ENCODE results near the gene CTBP1.

The CTBP1 gene

DNA sequence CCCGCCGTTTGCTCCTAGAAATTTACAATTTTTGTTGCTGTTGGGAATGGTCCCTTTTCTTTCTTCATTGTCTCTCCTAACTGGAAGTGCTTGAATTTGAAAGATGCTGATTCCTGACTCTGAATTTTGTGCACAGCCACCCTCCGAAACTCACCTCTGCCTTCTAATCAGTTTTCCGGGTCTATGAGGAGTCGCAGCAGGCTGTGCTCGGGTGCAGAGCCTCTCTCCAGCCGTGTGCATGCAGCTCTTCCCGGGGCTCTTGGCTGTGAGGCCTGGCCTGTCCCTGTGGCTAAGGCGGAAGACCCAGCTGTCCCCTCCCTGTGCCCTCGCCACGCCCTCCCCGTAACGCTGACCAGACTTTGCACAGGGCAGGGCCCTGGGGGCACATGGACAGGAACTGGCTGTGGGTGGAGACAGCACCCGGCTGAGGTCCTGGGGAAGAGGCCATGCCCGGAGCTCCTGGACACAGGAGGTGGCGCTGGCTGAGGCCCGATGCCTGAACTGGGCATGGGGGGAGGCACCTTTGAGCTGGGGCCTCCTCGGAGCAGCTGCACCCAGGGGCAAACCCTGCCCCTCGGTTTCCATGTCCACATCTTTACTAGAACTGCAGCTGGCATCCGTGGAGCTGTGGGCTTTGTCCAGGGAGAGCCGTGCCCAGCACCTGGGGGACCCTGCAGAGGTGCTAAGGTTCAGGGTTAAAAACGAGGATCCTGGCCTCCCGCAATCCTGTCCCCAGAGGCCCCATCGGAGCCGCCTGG is 43.9 kb downstream of the CTBP1 start:
- no peak for DNase-seq (ENCODE audit: low read depth, low spot score)
- POLR2A ChIA-PET, result interaction anchor here (1.2 kb wide), 1 partner anchor 10 kb away, joined by 3 read pairs; no protein-coding TSS in a partner anchor

DNA sequence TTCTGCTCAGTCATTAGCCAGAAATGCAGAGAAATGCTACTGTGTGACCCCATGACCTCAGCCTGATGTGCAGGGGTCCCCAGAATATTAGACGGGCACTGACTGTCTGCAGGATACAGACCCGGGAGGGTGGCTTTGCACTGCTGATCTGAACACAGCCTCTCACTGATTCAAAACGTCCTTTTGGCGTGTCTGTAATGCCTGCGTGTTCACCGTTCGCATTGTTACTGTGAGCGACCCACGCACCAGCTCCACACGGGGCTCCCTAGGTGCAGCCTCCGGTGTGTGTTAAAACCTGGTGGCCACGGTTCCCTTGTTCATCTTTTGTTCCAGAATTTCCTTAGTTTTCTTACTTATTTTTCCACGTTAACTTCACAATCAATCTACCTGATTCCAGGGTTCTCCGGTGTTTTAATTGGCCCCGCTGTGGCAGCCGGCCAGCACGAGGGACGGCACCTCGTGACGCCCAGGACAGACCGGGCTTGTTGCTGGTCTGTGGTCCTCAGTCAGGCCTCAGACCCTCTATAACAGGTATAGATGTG is 44.6 kb downstream of the CTBP1 start:
- DNase-seq (ENCODE audit: low read depth, low spot score), result no peak
- CTCF ChIA-PET, result interaction anchor here (1.0 to 2.5 kb wide), 2 partner anchors 37 to 74 kb away, joined by 3 to 10 read pairs; no protein-coding TSS in a partner anchor
- TF ChIP-seq, protein P1, sequence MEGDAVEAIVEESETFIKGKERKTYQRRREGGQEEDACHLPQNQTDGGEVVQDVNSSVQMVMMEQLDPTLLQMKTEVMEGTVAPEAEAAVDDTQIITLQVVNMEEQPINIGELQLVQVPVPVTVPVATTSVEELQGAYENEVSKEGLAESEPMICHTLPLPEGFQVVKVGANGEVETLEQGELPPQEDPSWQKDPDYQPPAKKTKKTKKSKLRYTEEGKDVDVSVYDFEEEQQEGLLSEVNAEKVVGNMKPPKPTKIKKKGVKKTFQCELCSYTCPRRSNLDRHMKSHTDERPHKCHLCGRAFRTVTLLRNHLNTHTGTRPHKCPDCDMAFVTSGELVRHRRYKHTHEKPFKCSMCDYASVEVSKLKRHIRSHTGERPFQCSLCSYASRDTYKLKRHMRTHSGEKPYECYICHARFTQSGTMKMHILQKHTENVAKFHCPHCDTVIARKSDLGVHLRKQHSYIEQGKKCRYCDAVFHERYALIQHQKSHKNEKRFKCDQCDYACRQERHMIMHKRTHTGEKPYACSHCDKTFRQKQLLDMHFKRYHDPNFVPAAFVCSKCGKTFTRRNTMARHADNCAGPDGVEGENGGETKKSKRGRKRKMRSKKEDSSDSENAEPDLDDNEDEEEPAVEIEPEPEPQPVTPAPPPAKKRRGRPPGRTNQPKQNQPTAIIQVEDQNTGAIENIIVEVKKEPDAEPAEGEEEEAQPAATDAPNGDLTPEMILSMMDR (IDR thresholded peaks at IDR 0.05; ENCODE audit: insufficient read depth, low read length, missing control alignments), result no peak
- POLR2A ChIA-PET, result interaction anchor here (1.2 kb wide), 1 partner anchor 11 kb away, joined by 3 read pairs; no protein-coding TSS in a partner anchor
- H3K4me3 ChIP-seq (ENCODE audit: low read depth, low read length), result no peak overlapping the region

More for the DNA sequence above, 43.9 kb downstream of the CTBP1 start:
- TF ChIP-seq, protein P1 (IDR thresholded peaks at IDR 0.05; ENCODE audit: insufficient read depth, low read length, missing control alignments), result no peak
- H3K4me3 ChIP-seq (ENCODE audit: low read depth, low read length), result no peak overlapping the region
- CTCF ChIA-PET, result interaction anchor here (1.0 to 2.5 kb wide), 2 partner anchors 38 to 75 kb away, joined by 3 to 10 read pairs; no protein-coding TSS in a partner anchor

DNA sequence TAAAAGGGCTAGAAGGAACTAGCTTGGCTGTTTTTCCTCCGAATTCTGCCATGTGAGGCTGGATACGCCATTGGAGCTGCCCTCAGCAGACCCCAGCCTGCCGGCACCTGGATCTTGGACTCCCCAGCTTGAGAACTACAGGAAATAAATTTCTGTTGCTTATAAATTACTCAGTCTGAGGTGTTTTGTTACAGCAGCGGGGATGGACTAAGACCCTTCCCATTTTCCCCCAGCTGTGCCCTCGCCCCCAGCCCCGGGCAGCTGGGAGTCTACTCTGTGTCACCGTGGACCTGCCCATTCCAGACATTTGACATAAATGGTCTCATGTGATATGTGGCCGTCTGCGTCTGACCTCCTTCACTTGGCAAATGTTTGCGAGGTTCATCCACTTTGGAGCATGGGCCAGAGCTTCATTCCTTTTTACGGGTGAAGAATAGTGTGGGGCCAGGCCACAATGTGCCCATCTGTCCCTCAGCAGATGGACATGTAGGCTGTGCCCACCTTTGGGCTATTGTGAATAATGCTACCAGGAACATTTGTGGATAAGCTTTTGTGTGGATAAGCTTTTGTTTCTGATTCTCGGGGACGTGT is 45.8 kb downstream of the CTBP1 start:
- CTCF ChIA-PET, result interaction anchor here (1.4 to 2.5 kb wide), 2 partner anchors 36 to 72 kb away, joined by 3 to 10 read pairs; no protein-coding TSS in a partner anchor
- H3K4me3 ChIP-seq (ENCODE audit: low read depth, low read length), result no peak overlapping the region
- TF ChIP-seq, protein P1 (IDR thresholded peaks at IDR 0.05; ENCODE audit: insufficient read depth, low read length, missing control alignments), result no peak
- POLR2A ChIA-PET, result interaction anchor here (1.5 kb wide), 1 partner anchor 11 kb away, joined by 3 read pairs; no protein-coding TSS in a partner anchor
- no peak for DNase-seq (ENCODE audit: low read depth, low spot score)

DNA sequence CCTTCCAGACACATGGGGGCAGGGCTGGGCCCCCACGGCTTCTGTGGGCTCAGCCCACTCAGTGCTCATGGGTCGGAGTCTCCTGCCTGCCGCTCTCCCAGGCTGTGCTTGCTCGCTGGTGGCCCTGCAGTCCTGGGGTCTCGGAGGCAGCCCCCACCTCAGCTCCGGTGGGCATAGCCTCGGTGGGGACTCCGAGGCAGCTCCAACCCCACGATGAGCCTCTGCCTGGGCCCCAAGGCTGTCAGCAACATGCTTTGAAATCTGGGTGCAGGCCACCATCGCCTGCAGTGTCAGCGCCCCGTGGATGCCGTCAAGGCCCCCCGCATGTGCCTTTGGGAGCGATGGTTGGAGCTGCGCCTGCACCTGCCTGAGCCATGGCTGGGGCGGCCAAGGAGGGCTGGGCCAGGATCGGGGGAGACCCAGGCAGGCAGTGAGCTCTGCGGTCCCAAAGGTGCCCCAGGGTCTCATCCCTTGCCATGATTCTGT is 46.4 kb downstream of the CTBP1 start:
- CTCF ChIA-PET, result interaction anchor here (1.0 to 2.5 kb wide), 3 partner anchors 10 to 72 kb away, joined by 3 to 10 read pairs (median 3); no protein-coding TSS in a partner anchor
- TF ChIP-seq, protein P1 (IDR thresholded peaks at IDR 0.05; ENCODE audit: insufficient read depth, low read length, missing control alignments), result no peak
- H3K4me3 ChIP-seq (ENCODE audit: low read depth, low read length), result no peak overlapping the region
- no peak for DNase-seq (ENCODE audit: low read depth, low spot score)
- POLR2A ChIA-PET, result interaction anchor here (1.1 to 1.5 kb wide), 2 partner anchors 10 to 327 kb away, joined by 3 to 6 read pairs; no protein-coding TSS in a partner anchor

DNA sequence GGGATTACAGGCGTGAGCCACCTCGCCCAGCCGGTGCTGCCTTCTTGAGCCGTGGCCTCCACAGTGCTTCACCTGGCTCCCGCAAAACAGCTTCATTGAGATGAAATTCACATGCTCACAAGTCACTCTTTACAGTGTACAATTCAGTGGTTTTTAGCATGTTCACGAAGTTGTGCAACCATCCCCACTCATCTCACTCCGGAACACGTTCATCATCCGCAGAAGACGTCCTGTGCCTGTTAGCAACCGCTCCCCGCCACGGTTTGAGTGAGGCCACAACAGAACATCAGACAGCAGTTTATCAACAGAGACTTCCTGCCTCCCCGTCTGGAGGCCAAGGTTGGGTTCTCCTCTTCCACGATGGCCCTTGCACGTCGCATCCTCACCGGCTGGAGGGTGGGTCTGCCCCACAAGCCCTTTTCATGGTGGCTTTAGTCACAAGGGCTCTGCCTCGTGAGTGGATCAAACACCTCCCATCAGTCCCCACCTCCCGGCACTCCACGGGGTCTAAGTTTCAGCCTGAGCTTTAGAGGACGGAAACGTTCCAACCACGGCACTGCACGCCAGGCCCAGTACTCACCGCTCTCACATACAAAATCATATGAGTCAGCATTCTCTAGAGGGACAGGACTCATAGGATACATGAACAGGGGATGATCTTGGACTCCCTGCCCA is 46.9 kb downstream of the CTBP1 start:
- TF ChIP-seq, protein P1 (IDR thresholded peaks at IDR 0.05; ENCODE audit: insufficient read depth, low read length, missing control alignments), result no peak
- ChIA-PET CTCF (interaction anchor here (1.0 to 1.4 kb wide), 2 partner anchors 10 to 71 kb away, joined by 3 read pairs; no protein-coding TSS in a partner anchor), POLR2A (interaction anchor here (0.7 to 1.5 kb wide), 3 partner anchors 10 to 328 kb away, joined by 3 to 6 read pairs (median 4); no protein-coding TSS in a partner anchor)
- DNase-seq (ENCODE audit: low read depth, low spot score), result no peak
- no peak overlapping the region for H3K4me3 ChIP-seq (ENCODE audit: low read depth, low read length)
